B cell (primary cell): ENCODE data around the gene ALAS2. TPM values are rescaled to one million over a fixed set of nuclear protein-coding genes. Genes with fewer than 3 reads are reported as not detected.

Experiments used
- ATAC-seq: fragments of 200-7000 bp; cut with Tn5 transposase; one replicate; pipeline ENCODE4 v1.10.0; 2021; ENCODE audit warnings: low read depth, mild to moderate bottlenecking, moderate number of reproducible peaks, moderate library complexity
- CTCF ChIA-PET: fragments of 350-600 bp; sonication (Branson Sonifier 250); formaldehyde crosslinking; loops from one replicate; lab custom pipeline; 2021; ENCODE audit warnings: antibody characterized with exemption, inconsistent platforms; lab: Charles Lee
- POLR2A ChIA-PET: fragments of 350-600 bp; sonication (Branson Sonifier 250); formaldehyde crosslinking; loops from one replicate; lab custom pipeline; 2021; ENCODE audit warnings: antibody characterized with exemption; lab: Charles Lee
- DNase-seq: peaks from one replicate; pipeline ENCODE4 v3.0.0; 2013
- H2AFZ ChIP-seq: 2 replicates; pipeline ENCODE4 v1.6.1; 2012; ENCODE audit warnings: mild to moderate bottlenecking, low read depth, low read length; ENCODE audit not compliant: insufficient read depth, poor library complexity, severe bottlenecking
- H3K27ac ChIP-seq, 2 donors: 1 replicate in 1 of 2; 2 replicates in 1 of 2; pipeline ENCODE4 v1.5.1; 2012 to 2013; ENCODE audit warnings: low read length in 2 of 2, mild to moderate bottlenecking in 2 of 2, moderate library complexity in 1 of 2
- H3K27me3 ChIP-seq, 4 experiments: fragments of 200-600 bp in 1 of 4; sonication (generic) in 1 of 4; replicated peaks in 1 of 4; 1 replicate in 2 of 4; 2 replicates in 2 of 4; pipeline versions ENCODE4 v1.6.1 to v1.7.0; 2013 to 2016; ENCODE audit warnings: low read length in 3 of 4, mild to moderate bottlenecking in 2 of 4, mixed read lengths in 1 of 4, moderate library complexity in 1 of 4; ENCODE audit not compliant: insufficient read depth in 4 of 4, control insufficient read depth in 3 of 4; ENCODE audit errors: control extremely low read depth in 1 of 4
- H3K36me3 ChIP-seq, 2 experiments: replicated peaks in 1 of 2; 1 replicate in 1 of 2; 2 replicates in 1 of 2; pipeline versions ENCODE4 v1.6.1 to v1.7.1; 2013; ENCODE audit warnings: low read length in 1 of 2; ENCODE audit not compliant: insufficient read depth in 2 of 2, control insufficient read depth in 1 of 2; ENCODE audit errors: control extremely low read depth in 1 of 2, extremely low read depth in 1 of 2
- H3K4me1 ChIP-seq, 2 donors: fragments of 200-600 bp in 1 of 2; sonication (generic) in 1 of 2; 1 replicate in 1 of 2; 2 replicates in 1 of 2; pipeline versions ENCODE4 v1.5.1 to v1.6.1; 2013 to 2017; ENCODE audit warnings: low read length in 2 of 2; ENCODE audit not compliant: control insufficient read depth in 2 of 2, insufficient read depth in 2 of 2
- H3K4me2 ChIP-seq: replicated peaks from 2 replicates; pipeline ENCODE3; 2012; ENCODE audit warnings: mild to moderate bottlenecking, low read depth, low read length; ENCODE audit not compliant: poor library complexity, severe bottlenecking
- H3K4me3 ChIP-seq, 5 experiments: fragments of 200-600 bp in 1 of 5; sonication (generic) in 1 of 5; 1 replicate in 3 of 5; 2 replicates in 2 of 5; pipeline versions ENCODE4 v1.5.1 to v1.7.0; 2011 to 2016; ENCODE audit warnings: low read length in 4 of 5, mild to moderate bottlenecking in 4 of 5, low read depth in 2 of 5, control low read depth in 1 of 5, moderate library complexity in 1 of 5; ENCODE audit not compliant: insufficient read depth in 1 of 5; ENCODE audit errors: control extremely low read depth in 1 of 5, extremely low read depth in 1 of 5
- H3K79me2 ChIP-seq: fragments of 200-600 bp; sonication (generic); one replicate; pipeline ENCODE4 v1.6.0; 2016; ENCODE audit warnings: low read length; ENCODE audit not compliant: control insufficient read depth, insufficient read depth
- H3K9ac ChIP-seq: fragments of 200-600 bp; sonication (generic); 2 replicates; pipeline ENCODE4 v1.6.1; 2017; ENCODE audit warnings: mild to moderate bottlenecking, low read length, moderate library complexity
- H3K9me3 ChIP-seq, 3 donors: one replicate each; pipeline versions ENCODE4 v1.6.1 to v1.7.1; 2013; ENCODE audit warnings: low read length in 2 of 3; ENCODE audit not compliant: control insufficient read depth in 2 of 3, insufficient read depth in 1 of 3; ENCODE audit errors: control extremely low read depth in 1 of 3
- H4K20me1 ChIP-seq: 2 replicates; pipeline ENCODE4 v1.6.0; 2012; ENCODE audit warnings: mild to moderate bottlenecking, low read length; ENCODE audit not compliant: insufficient read depth, control insufficient read depth, poor library complexity, severe bottlenecking
- H3K27ac Mint-ChIP-seq: one replicate; pipeline ENCODE4 v1.8.0; 2021; ENCODE audit warnings: mixed read lengths
- H3K27me3 Mint-ChIP-seq: one replicate; pipeline ENCODE4 v1.8.0; 2021; ENCODE audit warnings: mixed read lengths
- H3K4me1 Mint-ChIP-seq: one replicate; pipeline ENCODE4 v1.8.0; 2021; ENCODE audit warnings: mixed read lengths
- H3K4me3 Mint-ChIP-seq: one replicate; pipeline ENCODE4 v1.8.0; 2021; ENCODE audit warnings: mixed read lengths
- H3K9me3 Mint-ChIP-seq: one replicate; pipeline ENCODE4 v1.8.0; 2022; ENCODE audit warnings: mixed read lengths; ENCODE audit not compliant: insufficient read depth
- EZH2 ChIP-seq: IDR thresholded peaks from 2 replicates; pipeline ENCODE4 v1.6.1; 2012; ENCODE audit warnings: borderline replicate concordance, low read depth, mild to moderate bottlenecking, moderate library complexity, low read length; ENCODE audit not compliant: insufficient read depth, poor library complexity, severe bottlenecking
- WGBS: methylation state at CpG from one replicate; pipeline ENCODE4 v1.1.5; 2013; ENCODE audit warnings: missing lambda C conversion rate; ENCODE audit not compliant: insufficient coverage; 5-methylcytosine and 5-hydroxymethylcytosine counted together
- intact Hi-C: fragments of 100-400 bp; cut with micrococcal nuclease; formaldehyde crosslinking; loops from one replicate; pipeline ENCODE4 v1.10.0; 2022
- polyA plus RNA-seq: library from polyadenylated mRNA; depleted of rRNA; stranded (reverse); fragments of >200 nt; gene quantifications from 2 replicates; pipeline ENCODE4 v1.2.3, GENCODE V29; 2012
- total RNA-seq, 2 donors: library from RNA; stranded (reverse); fragments of 120-200 nt in 1 of 2; gene quantifications; 1 replicate in 1 of 2; 2 replicates in 1 of 2; pipeline versions ENCODE4 v1.2.3 to v1.2.4, GENCODE V29; 2013 to 2022
- TF ChIP-seq, protein P1 (sequence below): fragments of 200-600 bp; IDR thresholded peaks from one replicate; pipeline ENCODE4 v1.8.0; 2022; ENCODE audit warnings: antibody characterized with exemption, mild to moderate bottlenecking

The ALAS2 gene
- total and polyA plus RNA-seq, 2 donors (not counting 1 experiment from before 2014, with no cell fraction given): 0.94 TPM; not detected in 1

DNA sequence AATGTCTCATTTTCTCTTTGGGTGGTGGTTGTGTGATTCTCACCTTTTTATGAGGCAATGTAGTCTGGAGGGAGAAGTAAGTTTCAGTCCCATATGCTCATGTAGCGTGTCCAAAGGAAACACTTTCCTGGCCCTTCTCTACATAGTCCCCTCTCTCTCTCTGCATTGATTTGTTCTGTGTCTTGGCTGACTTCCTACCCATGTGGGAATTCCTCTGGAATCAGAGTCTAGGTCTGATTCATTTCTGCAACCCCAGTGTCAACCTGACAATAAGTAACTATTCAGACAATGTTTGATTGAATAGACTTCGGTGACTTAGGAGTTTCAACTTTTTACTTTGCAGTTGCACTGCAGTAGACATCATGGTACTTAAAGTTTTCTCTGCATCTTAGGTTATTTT lies 2.7 kb upstream of the ALAS2 start:
- no peak for TF ChIP-seq EZH2
- TF ChIP-seq, protein P1, sequence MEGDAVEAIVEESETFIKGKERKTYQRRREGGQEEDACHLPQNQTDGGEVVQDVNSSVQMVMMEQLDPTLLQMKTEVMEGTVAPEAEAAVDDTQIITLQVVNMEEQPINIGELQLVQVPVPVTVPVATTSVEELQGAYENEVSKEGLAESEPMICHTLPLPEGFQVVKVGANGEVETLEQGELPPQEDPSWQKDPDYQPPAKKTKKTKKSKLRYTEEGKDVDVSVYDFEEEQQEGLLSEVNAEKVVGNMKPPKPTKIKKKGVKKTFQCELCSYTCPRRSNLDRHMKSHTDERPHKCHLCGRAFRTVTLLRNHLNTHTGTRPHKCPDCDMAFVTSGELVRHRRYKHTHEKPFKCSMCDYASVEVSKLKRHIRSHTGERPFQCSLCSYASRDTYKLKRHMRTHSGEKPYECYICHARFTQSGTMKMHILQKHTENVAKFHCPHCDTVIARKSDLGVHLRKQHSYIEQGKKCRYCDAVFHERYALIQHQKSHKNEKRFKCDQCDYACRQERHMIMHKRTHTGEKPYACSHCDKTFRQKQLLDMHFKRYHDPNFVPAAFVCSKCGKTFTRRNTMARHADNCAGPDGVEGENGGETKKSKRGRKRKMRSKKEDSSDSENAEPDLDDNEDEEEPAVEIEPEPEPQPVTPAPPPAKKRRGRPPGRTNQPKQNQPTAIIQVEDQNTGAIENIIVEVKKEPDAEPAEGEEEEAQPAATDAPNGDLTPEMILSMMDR: no peak
- ChIA-PET CTCF (no interaction called here), POLR2A (no interaction called here)
- no peaks in the 10 kb centered on the region for H3K79me2 ChIP-seq
- no peak overlapping the region for H3K4me2 ChIP-seq
- no peaks in the 10 kb centered on the region for H3K36me3 ChIP-seq
- no peaks in the 10 kb centered on the region for H3K27me3 ChIP-seq
- Mint-ChIP-seq H3K4me1 (no peaks in the 10 kb centered on the region), H3K27me3 (no peaks in the 10 kb centered on the region), H3K4me3 (no peak overlapping the region), H3K27ac (no peak overlapping the region), H3K9me3 (no peaks in the 10 kb centered on the region)
- no peak overlapping the region for H3K9ac ChIP-seq
- ATAC-seq: no peak
- WGBS: no CpG with 5 or more reads among the region's 2 CpGs
- no peak overlapping the region for H2AFZ ChIP-seq
- intact Hi-C loops: no loop called here
- no peaks in the 10 kb centered on the region for H4K20me1 ChIP-seq
- no peaks in the 10 kb centered on the region for H3K4me1 ChIP-seq
- DNase-seq: no peak
- H3K9me3 ChIP-seq: no peaks in the 10 kb centered on the region
- no peak overlapping the region for H3K4me3 ChIP-seq
- no peak overlapping the region for H3K27ac ChIP-seq

DNA sequence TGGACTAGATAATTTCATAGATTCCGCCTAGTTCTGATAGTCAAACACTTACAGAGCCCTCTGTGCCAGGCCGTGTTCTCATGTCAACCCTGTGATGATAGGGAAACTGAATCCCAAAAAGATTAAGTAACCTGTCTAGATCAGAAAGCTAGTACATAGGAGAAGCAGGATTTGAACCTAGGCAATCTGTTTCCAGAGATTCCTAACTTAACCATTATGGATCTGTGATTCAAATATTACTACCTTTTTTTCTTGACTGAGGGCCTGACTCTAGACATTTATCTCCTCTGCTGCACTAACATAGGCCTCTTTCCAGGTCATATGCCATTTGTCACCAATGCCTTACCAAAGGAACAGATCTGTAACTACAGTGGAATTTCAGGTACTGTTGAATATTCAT lies 1.5 kb downstream of the ALAS2 start:
- no peaks in the 10 kb centered on the region for H3K4me1 Mint-ChIP-seq
- H3K27ac ChIP-seq: no peak overlapping the region

More for the DNA sequence above, 1.5 kb downstream of the ALAS2 start:
- ATAC-seq: no peak
- Mint-ChIP-seq H3K9me3 (no peaks in the 10 kb centered on the region), H3K4me3 (no peak overlapping the region), H3K27ac (no peak overlapping the region), H3K27me3 (no peaks in the 10 kb centered on the region)
- H3K4me3 ChIP-seq: no peak overlapping the region
- H3K9me3 ChIP-seq: no peaks in the 10 kb centered on the region
- H3K36me3 ChIP-seq: no peaks in the 10 kb centered on the region
- no peaks in the 10 kb centered on the region for H3K79me2 ChIP-seq
- no peak overlapping the region for H3K4me2 ChIP-seq
- ChIA-PET POLR2A (no interaction called here), CTCF (no interaction called here)
- no peak overlapping the region for H3K9ac ChIP-seq
- no peak for DNase-seq
- no peaks in the 10 kb centered on the region for H3K27me3 ChIP-seq
- H2AFZ ChIP-seq: no peak overlapping the region
- WGBS: no CpG with 5 or more reads among the region's 2 CpGs
- H3K4me1 ChIP-seq: no peaks in the 10 kb centered on the region
- no peaks in the 10 kb centered on the region for H4K20me1 ChIP-seq
- no peak for TF ChIP-seq EZH2
- TF ChIP-seq, protein P1: no peak
- intact Hi-C loops: no loop called here
